ENCODE results near the gene GPR61. TPM values are rescaled to one million over a fixed set of nuclear protein-coding genes. Genes with fewer than 3 reads are reported as not detected.

GPR61 gene
- 3.1 TPM for polyA plus RNA-seq (ENCODE audit: insufficient read length)

- no peak for DNase-seq
Measured at GRCh38 chr1:109539676-109540075, at the start of gene GPR61. Gene GPR61, plus strand, starts transcription at chr1:109539872. Its CDS starts 3,151 bp downstream, at chr1:109543023.

- peak; percentile 68 for DNase-seq
Measured at GRCh38 chr1:109490029-109490933, 49.4 kb upstream of the GPR61 start.

GRCh38 chr1:109490934-109491302 is 48.8 kb upstream of the GPR61 start:
- no peak for DNase-seq

DNA sequence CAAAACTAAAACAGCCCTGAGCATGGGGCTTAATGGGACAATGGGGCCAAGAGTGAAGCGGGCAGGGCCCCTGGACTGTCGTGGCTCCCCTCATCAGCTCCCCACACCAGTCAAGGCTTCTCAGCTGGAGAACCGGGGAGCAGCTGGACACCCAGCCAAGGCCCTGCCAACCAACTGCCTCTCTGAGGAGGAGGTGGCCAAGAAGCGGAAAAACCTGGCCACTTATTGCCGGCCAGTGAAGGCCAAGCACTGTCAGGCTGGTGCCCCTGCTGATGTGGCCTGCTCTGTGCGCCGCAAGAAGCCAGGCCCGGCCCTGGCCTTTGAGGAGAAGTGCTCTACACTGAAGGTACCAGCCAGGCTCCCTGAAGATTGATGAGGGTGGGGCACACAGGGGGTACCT is 48.3 kb upstream of the GPR61 start:
- DNase-seq, result no peak

GRCh38 chr1:109492779-109493178 is 46.9 kb upstream of the GPR61 start:
- DNase-seq, result no peak

DNA sequence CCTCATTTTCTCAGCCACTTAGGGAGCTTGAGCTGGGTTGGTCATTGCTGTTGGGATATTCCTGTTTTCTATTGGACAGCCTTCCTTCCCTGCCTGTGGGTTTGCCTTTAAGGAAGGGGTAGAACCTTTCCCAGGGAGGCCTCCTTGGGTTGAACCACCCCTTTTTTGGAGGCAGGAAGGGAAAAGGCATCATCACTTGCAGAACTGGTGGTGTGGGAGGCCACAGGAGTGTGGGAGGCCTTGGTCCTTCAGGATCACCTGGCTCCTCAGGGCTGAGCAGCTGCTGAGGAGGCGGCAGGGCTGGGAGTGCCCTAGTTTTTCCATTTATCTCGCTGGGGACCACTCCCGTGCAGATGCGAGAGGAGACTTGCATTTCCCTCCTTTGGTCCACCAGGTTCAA is 46.4 kb upstream of the GPR61 start:
- DNase-seq, result no peak

DNA sequence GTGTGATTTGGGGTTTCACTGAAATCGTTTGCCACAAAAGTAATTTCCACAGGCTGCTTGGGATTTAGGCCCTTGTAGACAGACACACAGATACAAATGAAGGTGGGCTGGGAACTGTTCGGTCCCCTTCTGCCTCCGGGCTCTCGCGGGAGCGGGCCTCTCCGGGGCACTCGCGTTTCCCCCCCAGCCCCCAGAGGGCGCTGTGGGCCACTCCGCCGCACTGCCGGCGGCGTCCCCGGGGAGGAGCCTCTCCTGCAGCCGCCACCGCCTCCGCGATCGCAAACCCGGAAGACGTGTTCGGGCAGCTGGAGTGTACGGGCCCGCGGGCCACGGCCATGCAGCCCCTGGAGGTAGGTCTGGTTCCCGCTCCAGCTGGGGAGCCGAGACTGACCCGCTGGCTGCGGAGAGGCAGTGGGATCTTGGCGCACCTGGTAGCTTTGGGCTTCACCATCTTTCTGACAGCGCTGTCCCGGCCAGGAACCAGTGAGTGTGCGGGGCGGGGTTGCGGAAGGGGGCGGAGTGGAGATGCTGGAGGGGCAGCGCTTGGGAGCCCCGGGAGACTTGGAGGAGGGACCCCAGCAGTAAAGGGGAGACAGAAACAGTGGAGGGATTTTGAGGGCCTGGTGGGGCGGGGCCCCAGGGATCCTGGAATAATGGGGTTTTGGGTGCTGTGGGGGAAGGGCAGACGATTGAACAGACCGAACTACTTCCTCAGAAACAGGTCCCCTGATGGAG is 45.7 kb upstream of the GPR61 start, which contains the start of gene CYB561D1:
Gene CYB561D1, plus strand, starts transcription at position 290 of the 735 bp plus-strand sequence. Its CDS starts 46 bp downstream, at position 336.
- DNase-seq, result peak; percentile 90

GRCh38 chr1:109495738-109496137 is 43.9 kb upstream of the GPR61 start:
- DNase-seq, result no peak

DNA sequence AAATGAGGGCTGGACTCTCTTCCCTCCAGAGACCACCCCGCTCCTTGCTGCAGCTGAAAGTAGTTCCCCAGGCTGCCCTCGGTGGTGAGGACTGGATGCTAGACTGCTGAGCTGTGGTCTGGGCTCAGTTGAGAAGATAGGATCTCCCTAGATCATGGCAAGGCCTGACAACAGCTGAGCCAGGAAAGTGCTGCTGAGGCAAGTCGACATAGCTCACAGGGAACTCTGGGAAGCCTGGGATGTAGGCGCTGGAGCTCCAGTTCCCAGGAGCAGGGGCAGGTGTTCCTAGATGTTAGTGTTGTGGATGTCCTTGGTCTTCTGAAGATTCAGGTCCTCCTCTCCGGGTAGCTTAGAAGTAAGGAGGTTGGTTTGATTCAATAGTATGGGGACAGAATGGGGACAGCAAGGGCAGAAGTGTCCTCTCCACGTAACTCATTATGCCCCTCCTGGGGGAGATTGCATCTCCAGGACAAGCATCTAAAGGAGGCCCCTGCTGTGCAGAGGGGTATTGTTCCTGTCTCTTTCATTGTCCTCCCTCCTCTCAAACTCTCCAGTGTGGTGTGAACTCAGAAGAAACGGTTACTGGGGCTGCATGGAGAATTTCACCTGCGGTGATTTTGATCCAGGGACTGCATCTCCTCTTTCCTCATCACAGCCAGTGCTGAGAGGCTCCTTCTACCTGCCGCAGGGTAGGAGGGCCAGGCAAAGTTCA is 42.1 kb upstream of the GPR61 start:
- DNase-seq, result no peak

- no peak for DNase-seq
Measured at GRCh38 chr1:109498161-109498801, 41.4 kb upstream of the GPR61 start.

GRCh38 chr1:109499081-109499480 is 40.6 kb upstream of the GPR61 start:
- no peak for DNase-seq

GRCh38 chr1:109499661-109500536 is 39.8 kb upstream of the GPR61 start:
- DNase-seq, result no peak

DNA sequence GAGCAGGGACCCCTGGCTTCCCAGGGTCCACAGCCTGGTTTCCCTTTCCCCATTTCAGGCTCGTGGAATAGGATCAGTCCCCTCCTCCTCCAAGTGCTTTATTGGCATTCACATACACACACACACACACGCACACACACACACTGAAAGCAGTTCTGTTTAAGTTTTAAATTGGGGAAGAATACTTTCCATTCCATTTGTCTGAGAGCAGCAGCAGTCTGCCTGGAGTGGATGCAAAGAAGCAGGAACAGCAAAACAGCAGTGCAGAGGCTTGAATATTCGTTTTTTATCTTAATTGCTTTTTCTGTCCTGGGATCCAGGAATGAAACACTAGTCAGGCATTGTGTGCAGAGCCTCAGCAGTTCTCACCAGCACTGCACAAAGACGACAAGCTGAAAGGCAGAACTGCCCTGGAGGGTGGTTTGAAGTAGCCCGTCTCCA is 38.7 kb upstream of the GPR61 start:
- no peak for DNase-seq

GRCh38 chr1:109501644-109502363 is 37.9 kb upstream of the GPR61 start:
- DNase-seq, result no peak

GRCh38 chr1:109502364-109502851 is 37.3 kb upstream of the GPR61 start:
- DNase-seq, result no peak

DNA sequence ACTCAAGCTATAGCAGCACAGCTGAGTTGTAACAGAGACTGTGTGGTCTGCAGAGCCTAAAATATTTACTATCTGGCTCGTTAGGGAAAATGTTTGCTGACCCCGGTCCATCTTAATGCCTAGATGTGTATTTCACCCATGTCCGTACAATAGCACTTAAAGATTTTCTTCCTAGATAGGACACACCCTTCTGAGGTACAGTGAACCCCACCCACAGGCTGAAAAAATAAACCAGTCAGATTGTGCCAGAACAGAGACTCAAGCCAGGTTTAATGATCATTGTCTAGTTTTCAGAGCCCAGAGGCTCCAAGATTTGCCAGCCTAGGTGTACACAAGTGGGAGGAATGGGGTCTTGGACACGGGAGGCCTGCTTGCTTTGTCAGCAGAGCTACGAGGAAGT is 35.7 kb upstream of the GPR61 start:
- DNase-seq, result no peak

DNA sequence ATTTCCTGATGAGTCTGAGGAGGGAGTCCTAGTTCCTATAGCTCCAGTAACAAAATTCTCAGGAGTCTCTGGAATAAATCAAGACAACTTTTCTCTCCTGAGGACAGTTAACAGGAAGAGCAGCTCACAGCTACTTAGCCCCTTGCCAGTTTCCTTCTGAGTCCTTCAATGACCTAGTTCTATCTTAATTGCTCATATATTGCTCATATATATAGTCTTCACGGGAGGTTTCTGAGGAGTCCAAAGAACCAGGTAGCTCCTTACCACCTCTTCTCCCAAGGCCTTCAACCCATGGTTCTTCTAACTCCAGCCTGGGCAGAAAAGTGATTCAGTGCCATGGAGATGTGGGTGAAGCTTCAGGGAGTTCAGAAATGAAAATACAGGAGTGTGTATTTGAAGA is 34.7 kb upstream of the GPR61 start:
- DNase-seq, result no peak

DNA sequence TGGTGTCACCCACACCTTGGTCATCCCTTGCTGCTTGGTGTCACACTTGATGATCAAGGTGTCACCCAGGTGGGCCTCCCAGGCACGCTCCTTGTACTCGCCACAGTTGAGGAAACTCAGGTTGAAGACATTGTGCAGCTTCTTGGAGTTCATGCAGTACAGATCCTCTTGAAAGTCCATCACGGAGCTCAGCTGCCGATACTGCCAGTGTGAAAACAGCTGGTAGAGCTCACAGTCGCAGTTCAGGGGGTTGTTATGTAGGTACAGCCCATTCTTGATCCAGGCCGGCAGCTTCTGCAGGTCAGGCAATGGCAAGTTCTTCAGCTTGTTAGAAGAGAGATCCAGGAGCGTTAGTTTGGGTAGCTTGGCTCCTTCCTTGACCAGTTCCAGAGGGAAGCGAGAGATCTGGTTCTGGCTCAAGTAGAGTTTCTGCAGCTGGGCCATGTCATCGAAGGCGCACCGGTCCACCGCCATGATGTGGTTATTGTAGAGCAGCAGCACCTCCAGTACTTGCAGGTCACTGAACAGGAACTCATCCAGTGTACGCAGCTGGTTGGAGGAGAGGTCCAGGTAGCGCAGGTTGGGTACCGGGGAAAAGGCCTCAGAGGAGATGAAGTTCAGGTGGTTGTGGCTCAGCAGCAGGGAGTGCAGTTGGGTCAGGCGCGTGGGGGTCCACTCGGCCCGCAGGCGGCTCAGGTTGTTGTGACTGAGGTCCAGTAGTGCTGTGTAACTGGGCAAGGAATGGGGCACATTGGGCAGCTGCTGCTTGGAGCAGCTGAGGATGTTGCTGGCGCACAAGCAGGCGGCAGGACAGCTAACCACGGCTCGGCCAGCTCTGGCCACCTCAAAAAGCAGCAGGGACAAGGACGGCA is 31.4 kb upstream of the GPR61 start:
- no peak for DNase-seq

DNA sequence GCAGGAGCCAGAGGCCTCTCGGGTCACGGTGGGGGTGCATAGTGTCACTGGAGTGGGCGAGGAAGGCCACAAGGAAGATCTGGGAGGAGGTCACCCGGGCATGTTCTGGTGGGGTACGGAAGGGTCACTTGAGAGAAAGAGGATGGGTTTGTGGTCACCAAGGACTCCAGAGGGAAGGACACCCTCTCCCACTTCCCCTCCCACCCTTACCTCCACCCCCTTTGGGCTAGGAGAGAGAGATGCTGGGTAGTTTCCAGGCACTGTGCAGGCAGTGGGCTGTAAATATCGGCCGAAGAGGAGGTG is 30.8 kb upstream of the GPR61 start:
- DNase-seq, result no peak

All from hindlimb muscle (tissue), 1 donor.